GM20000 (cell line): ENCODE data around the gene MEGF9.

ENCODE experiments used
- DNase-seq: peaks from one replicate; pipeline ENCODE4 v3.0.0; 2012; ENCODE audit warnings: low spot score
- TF ChIP-seq, protein P1 (sequence below): IDR thresholded peaks from 2 replicates; pipeline ENCODE4 v1.5.1; 2012; ENCODE audit warnings: mild to moderate bottlenecking, control low read depth; ENCODE audit errors: extremely low read depth, missing control alignments

The MEGF9 gene

GRCh38 chr9:120692901-120693699 lies 21.2 kb downstream of the MEGF9 start:
- peak; percentile 20 for DNase-seq
- TF ChIP-seq, protein P1, sequence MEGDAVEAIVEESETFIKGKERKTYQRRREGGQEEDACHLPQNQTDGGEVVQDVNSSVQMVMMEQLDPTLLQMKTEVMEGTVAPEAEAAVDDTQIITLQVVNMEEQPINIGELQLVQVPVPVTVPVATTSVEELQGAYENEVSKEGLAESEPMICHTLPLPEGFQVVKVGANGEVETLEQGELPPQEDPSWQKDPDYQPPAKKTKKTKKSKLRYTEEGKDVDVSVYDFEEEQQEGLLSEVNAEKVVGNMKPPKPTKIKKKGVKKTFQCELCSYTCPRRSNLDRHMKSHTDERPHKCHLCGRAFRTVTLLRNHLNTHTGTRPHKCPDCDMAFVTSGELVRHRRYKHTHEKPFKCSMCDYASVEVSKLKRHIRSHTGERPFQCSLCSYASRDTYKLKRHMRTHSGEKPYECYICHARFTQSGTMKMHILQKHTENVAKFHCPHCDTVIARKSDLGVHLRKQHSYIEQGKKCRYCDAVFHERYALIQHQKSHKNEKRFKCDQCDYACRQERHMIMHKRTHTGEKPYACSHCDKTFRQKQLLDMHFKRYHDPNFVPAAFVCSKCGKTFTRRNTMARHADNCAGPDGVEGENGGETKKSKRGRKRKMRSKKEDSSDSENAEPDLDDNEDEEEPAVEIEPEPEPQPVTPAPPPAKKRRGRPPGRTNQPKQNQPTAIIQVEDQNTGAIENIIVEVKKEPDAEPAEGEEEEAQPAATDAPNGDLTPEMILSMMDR: no peak

- TF ChIP-seq, protein P1: no peak
- DNase-seq: no peak
Observed at GRCh38 chr9:120690372-120690771, 23.9 kb downstream of the MEGF9 start.

DNA sequence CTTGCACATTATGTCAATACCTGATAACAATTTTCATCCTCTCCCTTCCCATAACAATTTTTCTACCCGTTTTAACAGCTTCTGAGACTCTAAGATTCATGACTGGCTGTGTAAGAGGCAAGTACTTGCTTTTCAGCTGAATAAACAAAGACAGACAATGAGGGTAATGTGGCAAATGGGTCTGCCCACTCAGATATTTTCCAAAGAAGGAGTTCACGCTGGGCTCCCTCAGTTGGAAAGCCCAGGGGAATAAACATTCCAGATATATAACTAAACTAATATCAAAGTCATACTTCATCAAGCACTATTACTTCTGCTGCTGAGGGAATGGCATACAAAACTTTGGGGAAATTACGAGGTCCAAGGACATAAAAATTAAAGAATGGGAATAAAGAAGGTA lies 24.4 kb downstream of the MEGF9 start:
- no peak for DNase-seq
- TF ChIP-seq, protein P1: no peak

DNA sequence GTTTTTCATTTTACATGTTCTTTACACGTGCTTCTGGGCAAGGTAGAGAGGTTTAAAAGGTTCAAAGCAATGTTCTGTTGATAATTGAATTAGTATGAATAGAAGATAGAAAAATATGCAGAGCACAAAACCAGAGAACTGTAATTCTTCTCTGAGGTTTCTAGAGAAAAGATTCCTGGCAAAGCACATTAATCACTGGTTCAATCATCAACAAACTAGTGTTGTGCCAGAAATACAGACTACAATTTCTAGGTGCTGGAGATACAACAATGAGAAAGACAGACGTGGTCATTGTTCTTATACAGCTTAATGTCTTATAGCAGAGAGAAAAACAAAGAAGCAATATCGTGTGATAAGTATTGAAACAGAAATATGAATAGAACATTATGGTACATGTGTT lies 25.5 kb downstream of the MEGF9 start:
- TF ChIP-seq, protein P1: no peak
- no peak for DNase-seq

DNA sequence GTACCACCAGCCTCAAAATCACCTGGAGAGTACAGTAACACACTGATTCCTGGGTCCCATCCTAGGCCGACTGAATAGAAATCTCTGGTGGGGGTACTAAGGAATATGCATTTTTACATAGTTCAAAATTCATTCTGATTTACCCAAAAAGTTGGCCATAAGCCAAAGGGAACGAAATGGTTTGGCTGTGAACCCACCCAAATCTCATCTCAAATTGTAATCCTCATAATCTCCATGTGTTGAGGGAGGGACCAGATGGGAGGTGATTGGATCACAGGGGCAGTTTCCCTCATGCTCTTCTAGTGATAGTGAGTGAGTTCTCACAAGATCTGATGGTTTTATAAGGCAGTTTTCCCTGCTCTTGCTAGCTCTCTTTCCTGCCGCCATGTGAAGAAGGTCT lies 31.1 kb downstream of the MEGF9 start:
- TF ChIP-seq, protein P1: no peak
- DNase-seq: no peak

DNA sequence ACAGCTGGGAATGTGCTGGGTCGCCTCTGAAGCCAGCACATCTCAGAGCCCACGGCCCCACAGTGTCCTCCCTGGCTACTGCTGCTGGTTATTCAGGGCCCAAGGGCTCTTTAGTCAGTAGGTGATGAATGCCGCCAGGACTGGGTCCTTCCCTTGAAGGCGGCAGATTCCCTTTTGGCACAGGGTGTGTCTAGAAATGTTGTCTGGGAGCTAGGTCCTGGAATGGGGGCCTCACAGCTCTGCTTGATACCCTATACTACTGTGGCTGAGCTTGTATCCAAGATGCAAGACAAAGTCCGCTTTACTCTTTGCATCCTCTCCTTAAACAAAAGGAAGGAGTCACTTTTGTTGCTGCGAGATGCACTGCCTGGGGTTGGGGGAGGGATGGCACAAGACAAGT lies 33.1 kb downstream of the MEGF9 start:
- DNase-seq: no peak
- TF ChIP-seq, protein P1: no peak

GRCh38 chr9:120680579-120680978 lies 33.7 kb downstream of the MEGF9 start:
- TF ChIP-seq, protein P1: no peak
- no peak for DNase-seq
